GM13977 (cell line): ENCODE data around the gene SUGP1.

Experiments used
- DNase-seq: peaks from one replicate; pipeline ENCODE4 v3.0.0; 2012; ENCODE audit warnings: low spot score
- in situ Hi-C: fragments of 300-500 bp; cut with MboI; formaldehyde crosslinking; loops from one replicate; pipeline ENCODE4 v1.12.0; 2022; ENCODE audit warnings: low sequenced_read_pairs, low pct_unique_long_range_greater_than_20kb, mixed read lengths, inconsistent platforms; ENCODE audit not compliant: unreplicated experiment
- TF ChIP-seq, protein P1 (sequence below): IDR thresholded peaks from 2 replicates; pipeline ENCODE4 v1.5.1; 2012; ENCODE audit warnings: mild to moderate bottlenecking, control low read depth; ENCODE audit not compliant: insufficient read depth; ENCODE audit errors: extremely low read depth, missing control alignments

SUGP1 gene

DNA sequence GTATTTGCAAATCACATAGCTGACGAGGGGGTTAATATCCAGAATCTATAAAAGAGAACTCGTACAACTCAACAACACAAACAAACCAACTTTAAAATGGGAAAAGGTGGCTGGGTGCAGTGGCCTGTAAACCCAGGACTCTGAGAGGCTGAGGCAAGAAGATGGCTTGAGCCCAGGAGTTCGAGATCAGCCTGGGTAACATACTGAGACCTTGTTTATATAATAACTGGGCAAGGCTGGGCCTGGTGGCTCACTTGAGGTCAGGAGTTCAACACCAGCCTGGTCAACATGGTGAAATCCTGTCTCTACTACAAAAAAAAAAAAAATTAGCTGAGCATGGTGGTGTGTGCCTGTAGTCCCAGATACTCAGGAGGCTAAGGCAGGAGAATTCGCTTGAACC is 25.4 kb downstream of the SUGP1 start:
- in situ Hi-C loops, result no loop called here
- TF ChIP-seq, protein P1, sequence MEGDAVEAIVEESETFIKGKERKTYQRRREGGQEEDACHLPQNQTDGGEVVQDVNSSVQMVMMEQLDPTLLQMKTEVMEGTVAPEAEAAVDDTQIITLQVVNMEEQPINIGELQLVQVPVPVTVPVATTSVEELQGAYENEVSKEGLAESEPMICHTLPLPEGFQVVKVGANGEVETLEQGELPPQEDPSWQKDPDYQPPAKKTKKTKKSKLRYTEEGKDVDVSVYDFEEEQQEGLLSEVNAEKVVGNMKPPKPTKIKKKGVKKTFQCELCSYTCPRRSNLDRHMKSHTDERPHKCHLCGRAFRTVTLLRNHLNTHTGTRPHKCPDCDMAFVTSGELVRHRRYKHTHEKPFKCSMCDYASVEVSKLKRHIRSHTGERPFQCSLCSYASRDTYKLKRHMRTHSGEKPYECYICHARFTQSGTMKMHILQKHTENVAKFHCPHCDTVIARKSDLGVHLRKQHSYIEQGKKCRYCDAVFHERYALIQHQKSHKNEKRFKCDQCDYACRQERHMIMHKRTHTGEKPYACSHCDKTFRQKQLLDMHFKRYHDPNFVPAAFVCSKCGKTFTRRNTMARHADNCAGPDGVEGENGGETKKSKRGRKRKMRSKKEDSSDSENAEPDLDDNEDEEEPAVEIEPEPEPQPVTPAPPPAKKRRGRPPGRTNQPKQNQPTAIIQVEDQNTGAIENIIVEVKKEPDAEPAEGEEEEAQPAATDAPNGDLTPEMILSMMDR, result no peak
- no peak for DNase-seq

DNA sequence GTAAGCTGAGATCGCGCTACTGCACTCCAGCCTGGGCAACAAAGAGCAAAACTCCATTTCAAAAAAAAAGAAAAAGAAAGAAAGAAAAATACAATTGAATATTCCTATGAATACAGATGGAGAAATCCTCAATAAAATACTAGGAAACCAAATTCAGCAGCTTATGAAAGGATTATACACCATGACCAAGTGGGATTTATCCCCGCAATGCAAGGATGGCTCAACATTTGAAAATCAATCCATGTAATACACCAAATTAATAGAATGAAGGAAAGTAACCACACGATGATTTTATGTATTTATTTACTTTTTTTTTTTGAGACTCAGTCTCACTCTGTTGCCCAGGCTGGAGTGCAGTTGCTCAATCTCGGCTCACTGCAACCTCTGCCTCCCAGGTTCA is 27.7 kb downstream of the SUGP1 start:
- TF ChIP-seq, protein P1, result no peak
- DNase-seq, result no peak
- in situ Hi-C loops, result no loop called here

DNA sequence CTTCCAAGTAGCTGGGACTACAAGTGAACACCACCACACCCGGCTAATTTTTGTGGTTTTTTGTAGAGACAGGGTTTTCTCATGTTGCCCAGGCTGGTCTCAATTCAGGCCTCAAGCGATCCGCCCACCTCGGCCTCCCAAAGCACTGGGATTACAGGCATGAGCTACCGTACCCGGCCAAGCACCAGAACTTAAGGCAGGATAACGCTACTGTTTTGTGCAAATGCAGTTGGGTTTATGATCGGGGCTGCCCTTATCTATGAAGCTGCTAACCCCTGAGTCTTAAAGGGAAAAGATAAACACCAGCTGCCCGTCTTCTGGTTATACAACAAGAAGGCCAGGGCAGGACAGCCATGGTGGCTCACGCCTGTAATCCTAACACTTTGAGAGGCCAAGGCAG is 34.6 kb downstream of the SUGP1 start:
- no peak for DNase-seq
- in situ Hi-C loops, result no loop called here
- TF ChIP-seq, protein P1, result no peak

DNA sequence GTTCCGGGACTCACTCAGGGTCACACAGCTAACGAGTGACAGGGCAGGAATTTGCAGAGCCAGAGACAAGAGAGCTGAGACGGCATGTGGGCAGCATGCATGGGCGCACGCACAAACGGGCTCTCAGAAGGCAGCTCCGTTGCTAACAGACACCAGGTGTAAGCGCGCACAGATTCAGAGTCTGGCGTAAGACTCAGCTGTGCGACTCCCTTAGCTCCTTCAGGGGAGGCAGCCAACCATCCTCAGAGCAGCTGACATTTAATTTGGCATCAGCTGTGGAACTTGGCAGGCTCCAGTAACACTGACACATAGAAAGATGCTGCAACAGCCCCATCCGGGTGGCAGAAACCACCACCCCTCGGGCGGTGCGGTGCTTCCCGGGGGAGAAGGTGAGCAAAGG is 39.7 kb downstream of the SUGP1 start:
- TF ChIP-seq, protein P1, result no peak
- in situ Hi-C loops, result no loop called here
- no peak for DNase-seq

DNA sequence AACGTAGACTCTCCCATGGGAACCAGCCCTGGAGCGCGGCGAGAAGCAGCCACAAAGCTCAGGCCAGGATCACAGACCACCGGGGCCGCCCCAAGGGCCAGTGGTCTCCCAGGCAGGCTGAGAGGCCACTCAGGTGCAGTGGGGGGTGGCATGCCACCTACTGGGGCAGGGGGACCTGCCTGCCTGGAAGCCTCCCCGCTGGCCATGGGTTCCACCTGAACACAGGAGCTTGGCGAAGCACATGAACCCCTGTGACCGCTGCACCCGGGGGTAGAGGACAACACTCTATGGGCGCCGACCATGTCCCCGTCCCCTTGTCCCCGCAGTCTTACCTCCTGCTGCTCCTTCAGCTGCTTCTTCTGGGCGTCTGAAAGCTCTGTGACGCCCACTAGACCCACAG is 40.5 kb downstream of the SUGP1 start:
- in situ Hi-C loops, result no loop called here
- DNase-seq, result no peak
- TF ChIP-seq, protein P1, result no peak

DNA sequence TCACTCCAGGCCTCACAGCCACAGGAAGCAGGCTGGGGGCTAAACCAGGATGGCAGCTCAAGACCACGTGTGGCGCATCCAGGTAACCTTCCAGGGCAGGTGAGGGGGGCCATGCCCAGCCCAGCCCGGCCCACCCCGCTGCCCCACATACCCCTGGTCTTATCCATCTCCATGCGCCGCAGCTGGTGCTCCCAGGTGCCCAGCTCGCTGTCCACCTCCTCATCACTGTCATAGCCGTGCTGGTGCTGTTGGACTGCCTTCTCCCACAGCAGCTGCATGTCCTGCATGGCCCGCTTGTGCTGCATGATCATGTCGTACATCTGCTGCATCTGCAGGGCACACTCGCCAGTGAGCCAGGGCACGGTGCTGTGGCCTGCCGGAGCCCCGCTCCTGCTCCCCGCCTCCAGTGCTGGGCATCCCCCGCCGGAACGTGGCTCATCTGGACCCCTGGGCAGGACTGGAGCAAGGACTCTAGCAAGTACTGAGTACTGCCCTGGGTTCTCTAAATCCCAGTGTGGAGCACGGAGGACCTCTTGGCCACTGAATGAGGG is 41.2 kb downstream of the SUGP1 start:
- TF ChIP-seq, protein P1, result no peak
- in situ Hi-C loops, result no loop called here
- DNase-seq, result no peak

DNA sequence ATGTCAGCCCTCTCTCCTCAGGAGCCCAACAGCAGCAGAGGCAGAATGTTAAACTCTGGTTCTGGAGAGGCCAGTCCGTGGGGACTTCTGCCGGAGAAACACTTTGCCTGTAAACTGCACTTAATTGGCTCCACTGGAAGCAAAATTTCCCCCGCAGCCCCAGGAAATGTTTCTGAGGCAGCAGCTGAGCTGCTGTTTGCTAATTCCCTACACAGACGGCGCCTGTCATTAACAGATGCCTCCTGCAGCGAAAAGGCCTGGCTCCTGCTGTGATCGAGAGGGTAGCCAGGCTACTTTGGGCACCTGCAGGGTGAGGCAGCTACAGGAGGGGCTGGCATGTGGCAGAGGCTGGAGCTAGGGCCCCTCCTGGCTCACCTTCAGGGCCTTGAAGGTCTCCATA is 42.0 kb downstream of the SUGP1 start:
- TF ChIP-seq, protein P1, result no peak
- no peak for DNase-seq
- in situ Hi-C loops, result no loop called here
